Lung (tissue), 12 donors: ENCODE data around the gene GPAM. TPM values are rescaled to one million over a fixed set of nuclear protein-coding genes. Genes with fewer than 3 reads are reported as not detected.

ENCODE experiments used
- ATAC-seq: fragments of 200-7000 bp; cut with Tn5 transposase; one replicate; pipeline ENCODE4 v1.9.1; 2020; ENCODE audit warnings: moderate number of reproducible peaks; ENCODE audit not compliant: insufficient read depth, low FRiP score
- DNase-seq, 3 donors: peaks; one replicate each; pipeline ENCODE4 v3.0.0-alpha.2; 2013 to 2017
- H3K27ac ChIP-seq, 2 donors: one replicate each; pipeline ENCODE4 v1.5.1; 2013; ENCODE audit warnings: mild to moderate bottlenecking in 2 of 2, moderate library complexity in 2 of 2, control low read depth in 1 of 2, inconsistent platforms in 1 of 2, low read depth in 1 of 2, low read length in 1 of 2
- H3K27me3 ChIP-seq, 3 donors: one replicate each; pipeline ENCODE4 v1.5.1; 2013; ENCODE audit warnings: low read length in 2 of 3; ENCODE audit not compliant: control insufficient read depth in 3 of 3, insufficient read depth in 3 of 3
- H3K36me3 ChIP-seq, 4 donors: one replicate each; pipeline ENCODE4 v1.5.1; 2013; ENCODE audit warnings: low read length in 4 of 4, mild to moderate bottlenecking in 1 of 4, moderate library complexity in 1 of 4; ENCODE audit not compliant: control insufficient read depth in 4 of 4, insufficient read depth in 4 of 4
- H3K4me1 ChIP-seq, 5 donors: one replicate each; pipeline ENCODE4 v1.5.1; 2013; ENCODE audit warnings: low read length in 5 of 5, mild to moderate bottlenecking in 2 of 5, moderate library complexity in 1 of 5; ENCODE audit not compliant: control insufficient read depth in 5 of 5, insufficient read depth in 5 of 5
- H3K4me3 ChIP-seq: one replicate; pipeline ENCODE4 v1.5.1; 2013; ENCODE audit warnings: mild to moderate bottlenecking, control low read depth, moderate library complexity
- H3K9ac ChIP-seq, 2 donors: one replicate each; pipeline ENCODE4 v1.5.1; 2013; ENCODE audit warnings: low read length in 2 of 2, control low read depth in 1 of 2; ENCODE audit not compliant: insufficient read depth in 1 of 2
- H3K9me3 ChIP-seq, 4 donors: one replicate each; pipeline ENCODE4 v1.5.1; 2013; ENCODE audit warnings: low read length in 3 of 4, mild to moderate bottlenecking in 1 of 4, moderate library complexity in 1 of 4; ENCODE audit not compliant: control insufficient read depth in 4 of 4, insufficient read depth in 3 of 4
- WGBS, 2 donors: extraction: QIAGEN DNeasy Blood & Tissue Kit; methylation state at CpG; one replicate each; pipeline ENCODE4 v1.1.7; 2013; 5-methylcytosine and 5-hydroxymethylcytosine counted together
- polyA plus RNA-seq, 2 donors: library from polyadenylated mRNA; stranded (reverse); fragments of 200-250 nt; gene quantifications; one replicate each; pipeline ENCODE4 v1.2.1, GENCODE V29; 2013
- total RNA-seq, 2 donors: library from RNA; depleted of rRNA in 1 of 2; stranded (reverse); fragments of >200 nt in 1 of 2; gene quantifications; one replicate each; pipeline ENCODE4 v1.2.1, GENCODE V29; 2014 to 2021
- TF ChIP-seq, protein P1 (sequence below): IDR thresholded peaks from 2 replicates; pipeline ENCODE4 v1.5.1; 2012; ENCODE audit warnings: mild to moderate bottlenecking; ENCODE audit errors: control extremely low read depth, extremely low read depth
- donor health status: control.
- donor health status: control.
- donor health status: Bipolar disorder and iron deficiency.
- donor health status: healthy.
- donor health status: DM: yes; HTN: yes; CAD: no.

Gene GPAM
- total and polyA plus RNA-seq, 4 donors: 2.7 to 21.8 (median 8.9) TPM

DNA sequence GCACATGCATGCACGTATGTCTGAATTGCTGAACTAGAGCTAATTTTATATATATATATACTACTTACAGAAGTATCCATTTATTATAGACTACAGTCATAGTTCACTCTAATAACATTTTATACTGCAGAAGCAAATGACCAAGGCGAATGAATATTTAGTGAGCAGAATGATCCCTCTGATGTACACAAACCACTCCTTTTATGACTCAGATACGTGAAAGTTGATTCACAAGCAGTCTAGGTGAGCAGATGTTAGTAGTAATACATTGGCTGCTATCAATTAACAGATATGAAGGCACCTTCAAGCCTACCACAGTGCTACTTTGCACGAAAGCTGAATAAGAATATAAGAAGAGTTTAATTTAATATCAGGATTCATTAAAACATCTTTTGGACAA is 10.4 kb downstream of the GPAM start:
- TF ChIP-seq, protein P1, sequence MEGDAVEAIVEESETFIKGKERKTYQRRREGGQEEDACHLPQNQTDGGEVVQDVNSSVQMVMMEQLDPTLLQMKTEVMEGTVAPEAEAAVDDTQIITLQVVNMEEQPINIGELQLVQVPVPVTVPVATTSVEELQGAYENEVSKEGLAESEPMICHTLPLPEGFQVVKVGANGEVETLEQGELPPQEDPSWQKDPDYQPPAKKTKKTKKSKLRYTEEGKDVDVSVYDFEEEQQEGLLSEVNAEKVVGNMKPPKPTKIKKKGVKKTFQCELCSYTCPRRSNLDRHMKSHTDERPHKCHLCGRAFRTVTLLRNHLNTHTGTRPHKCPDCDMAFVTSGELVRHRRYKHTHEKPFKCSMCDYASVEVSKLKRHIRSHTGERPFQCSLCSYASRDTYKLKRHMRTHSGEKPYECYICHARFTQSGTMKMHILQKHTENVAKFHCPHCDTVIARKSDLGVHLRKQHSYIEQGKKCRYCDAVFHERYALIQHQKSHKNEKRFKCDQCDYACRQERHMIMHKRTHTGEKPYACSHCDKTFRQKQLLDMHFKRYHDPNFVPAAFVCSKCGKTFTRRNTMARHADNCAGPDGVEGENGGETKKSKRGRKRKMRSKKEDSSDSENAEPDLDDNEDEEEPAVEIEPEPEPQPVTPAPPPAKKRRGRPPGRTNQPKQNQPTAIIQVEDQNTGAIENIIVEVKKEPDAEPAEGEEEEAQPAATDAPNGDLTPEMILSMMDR: no peak
- Histone ChIP-seq H3K27ac (no peak overlapping the region), H3K27me3 (no peaks in the 10 kb centered on the region), H3K4me3 (no peak overlapping the region), H3K36me3 (peaks cover 12 to 49% (median 29%) of the 10 kb centered on the region in 4 donors), H3K4me1 (peaks cover 0 to 3% (median 0%) of the 10 kb centered on the region in 5 donors), H3K9me3 (no peaks in the 10 kb centered on the region), H3K9ac (no peak overlapping the region)
- ATAC-seq (no peak), DNase-seq (no peak)
- 97% methylated on average over 4 of the region's 4 CpGs for WGBS, 2 donors

GRCh38 chr10:112168733-112169132 is 14.8 kb downstream of the GPAM start:
- no peaks in the 10 kb centered on the region for H3K4me1 ChIP-seq
- no peak overlapping the region for H3K9ac ChIP-seq
- DNase-seq (no peak), ATAC-seq (no peak)
- H3K36me3 ChIP-seq: peaks cover 10 to 51% (median 40%) of the 10 kb centered on the region in 4 donors
- H3K9me3 ChIP-seq: no peaks in the 10 kb centered on the region
- H3K4me3 ChIP-seq: no peak overlapping the region
- TF ChIP-seq, protein P1: no peak
- H3K27me3 ChIP-seq: no peaks in the 10 kb centered on the region
- H3K27ac ChIP-seq: no peak overlapping the region
- WGBS, 2 donors: 96% methylated on average over 6 of the region's 6 CpGs

GRCh38 chr10:112166800-112167199 is 16.8 kb downstream of the GPAM start:
- no peak overlapping the region for H3K4me3 ChIP-seq
- no peaks in the 10 kb centered on the region for H3K9me3 ChIP-seq
- no peak for ATAC-seq
- no peak overlapping the region for H3K27ac ChIP-seq
- no peaks in the 10 kb centered on the region for H3K27me3 ChIP-seq
- peaks cover 13 to 59% (median 33%) of the 10 kb centered on the region in 4 donors for H3K36me3 ChIP-seq
- 94 to 95% methylated on average over 3 of the region's 3 CpGs for WGBS, 2 donors
- H3K9ac ChIP-seq: no peak overlapping the region
- TF ChIP-seq, protein P1: no peak
- no peaks in the 10 kb centered on the region for H3K4me1 ChIP-seq
- DNase-seq: no peak
